Measurements from ENCODE around the gene PDE6A.

DNA sequence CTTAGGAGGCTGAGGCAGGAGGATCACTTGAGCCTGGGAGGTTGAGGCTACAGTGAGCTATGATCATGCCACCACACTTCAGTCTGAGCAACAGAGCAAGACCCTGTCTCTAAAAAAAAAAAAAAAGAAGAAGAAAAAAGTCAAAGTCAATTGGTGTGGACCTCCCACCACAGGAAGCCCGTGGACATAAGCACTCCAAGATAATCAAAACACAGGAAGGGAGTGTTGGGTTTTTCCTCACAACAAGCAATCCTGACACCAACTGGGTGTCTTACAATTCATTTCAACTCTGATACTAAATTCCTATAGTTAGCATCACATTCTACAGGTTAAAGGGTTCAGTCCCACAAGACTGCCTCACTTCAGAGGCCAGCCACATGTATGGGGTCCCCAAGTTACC, 70.7 kb downstream of the PDE6A start:
- TF ChIP-seq CTCF (conservative IDR thresholded peaks at IDR 0.05; ENCODE audit: low read length) (no peak), EZH2phosphoT487 (IDR thresholded peaks at IDR 0.05; ENCODE audit: borderline replicate concordance) (no peak)

All from Loucy (cell line).